Heart left ventricle (tissue), 13 donors: ENCODE results near the gene OXSR1.

Source experiments
- CTCF ChIP-seq, 12 donors: fragments of 200-600 bp; sonication (generic) in 4 of 12; IDR thresholded peaks; one replicate each; pipeline versions ENCODE4 v1.5.0 to v1.8.0; 2018 to 2022; ENCODE audit warnings: antibody characterized with exemption in 12 of 12, mild to moderate bottlenecking in 5 of 12
- POLR2A ChIP-seq, 2 donors: fragments of 450-650 bp; IDR thresholded peaks; one replicate each; pipeline ENCODE4 v1.6.1; 2017; ENCODE audit warnings: antibody characterized with exemption in 2 of 2, mild to moderate bottlenecking in 2 of 2, moderate library complexity in 2 of 2
- donor health status: ischemic (EF 13 %, LVEDD 7.1; RV severe dilation, severe dysfunction).
- donor health status: DM: no; HTN: yes; CAD: no.
- donor health status: DM: no; HTN: no; CAD: no.
- donor health status: ischemic (EF 25% LVEDD 6.9; RV normal size, moderate dysfunction).
- donor health status: ischemic (EF 25% LVEDD 5.7; RV mildly dilated, moderate dysfunction).
- donor health status: ischemic (EF 35%, LVEDD 5.7; RV mildly dilated, moderate dysfunction).
- donor health status: nonischemic (EF 11% LVEDD 7.7; RV severe dilation, severe dysfunction).
- donor health status: DM: yes; HTN: yes; CAD: no.
- donor health status: PGD.
- donor health status: ischemic (EF 29% LVEDD 5.4; RV normal size, mild dysfunction).
- donor health status: nonischemic (EF 23%, LVEDD 6.1; RV moderate dilation, normal function).

- TF ChIP-seq CTCF (IDR thresholded peaks at IDR 0.05), result no peak
- no peak for TF ChIP-seq POLR2A (IDR thresholded peaks at IDR 0.05)
Observed at GRCh38 chr3:38235466-38235865, 70.1 kb downstream of the OXSR1 start.
